Upper lobe of right lung (tissue), 1 donor: ENCODE data around the gene MPDU1. TPM values are rescaled to one million over a fixed set of nuclear protein-coding genes. Genes with fewer than 3 reads are reported as not detected.

ENCODE experiments used
- ATAC-seq: fragments of 200-7000 bp; cut with Tn5 transposase; one replicate; pipeline ENCODE4 v1.9.1; 2020; ENCODE audit warnings: mild to moderate bottlenecking, moderate library complexity
- DNase-seq: peaks from one replicate; pipeline ENCODE4 v3.0.0-alpha.2; 2020
- H3K27ac ChIP-seq: fragments of 200-600 bp; one replicate; pipeline ENCODE4 v1.8.0; 2022
- H3K27me3 ChIP-seq: fragments of 200-600 bp; one replicate; pipeline ENCODE4 v1.8.0; 2022; ENCODE audit warnings: mild to moderate bottlenecking
- H3K36me3 ChIP-seq: fragments of 200-600 bp; one replicate; pipeline ENCODE4 v1.8.0; 2022
- H3K4me1 ChIP-seq: fragments of 200-600 bp; one replicate; pipeline ENCODE4 v1.8.0; 2022
- H3K4me3 ChIP-seq: fragments of 200-600 bp; one replicate; pipeline ENCODE4 v1.8.0; 2022; ENCODE audit warnings: mild to moderate bottlenecking
- H3K9me3 ChIP-seq: fragments of 200-600 bp; one replicate; pipeline ENCODE4 v1.8.0; 2022
- intact Hi-C: fragments of 100-400 bp; cut with DNase I; formaldehyde crosslinking; loops from one replicate; pipeline ENCODE4 v1.11.0; 2022
- total RNA-seq: library from RNA; stranded (reverse); fragmentation: NEBNext Ultra II Directional; extraction: Animal tissue kit (Norgen Biotek cat#: 25700); gene quantifications from one replicate; pipeline ENCODE4 v1.2.1, GENCODE V29; 2021
- TF ChIP-seq, protein P1 (sequence below): fragments of 200-600 bp; IDR thresholded peaks from one replicate; pipeline ENCODE4 v1.8.0; 2022; ENCODE audit warnings: antibody characterized with exemption
- donor health status: DM: no; HTN: yes; CAD: no; lungs with severe emphysema.

MPDU1 gene
- total RNA-seq, 1 donor from 2014 or later: 58.2 TPM

DNA sequence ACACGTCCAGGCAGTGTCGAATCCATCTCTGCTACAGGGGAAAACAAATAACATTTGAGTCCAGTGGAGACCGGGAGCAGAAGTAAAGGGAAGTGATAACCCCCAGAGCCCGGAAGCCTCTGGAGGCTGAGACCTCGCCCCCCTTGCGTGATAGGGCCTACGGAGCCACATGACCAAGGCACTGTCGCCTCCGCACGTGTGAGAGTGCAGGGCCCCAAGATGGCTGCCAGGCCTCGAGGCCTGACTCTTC is 11.4 kb upstream of the MPDU1 start:
- peaks cover 68% of the 10 kb centered on the region for H3K36me3 ChIP-seq
- no peaks in the 10 kb centered on the region for H3K9me3 ChIP-seq
- H3K4me1 ChIP-seq: peaks cover 31% of the 10 kb centered on the region
- TF ChIP-seq, protein P1, sequence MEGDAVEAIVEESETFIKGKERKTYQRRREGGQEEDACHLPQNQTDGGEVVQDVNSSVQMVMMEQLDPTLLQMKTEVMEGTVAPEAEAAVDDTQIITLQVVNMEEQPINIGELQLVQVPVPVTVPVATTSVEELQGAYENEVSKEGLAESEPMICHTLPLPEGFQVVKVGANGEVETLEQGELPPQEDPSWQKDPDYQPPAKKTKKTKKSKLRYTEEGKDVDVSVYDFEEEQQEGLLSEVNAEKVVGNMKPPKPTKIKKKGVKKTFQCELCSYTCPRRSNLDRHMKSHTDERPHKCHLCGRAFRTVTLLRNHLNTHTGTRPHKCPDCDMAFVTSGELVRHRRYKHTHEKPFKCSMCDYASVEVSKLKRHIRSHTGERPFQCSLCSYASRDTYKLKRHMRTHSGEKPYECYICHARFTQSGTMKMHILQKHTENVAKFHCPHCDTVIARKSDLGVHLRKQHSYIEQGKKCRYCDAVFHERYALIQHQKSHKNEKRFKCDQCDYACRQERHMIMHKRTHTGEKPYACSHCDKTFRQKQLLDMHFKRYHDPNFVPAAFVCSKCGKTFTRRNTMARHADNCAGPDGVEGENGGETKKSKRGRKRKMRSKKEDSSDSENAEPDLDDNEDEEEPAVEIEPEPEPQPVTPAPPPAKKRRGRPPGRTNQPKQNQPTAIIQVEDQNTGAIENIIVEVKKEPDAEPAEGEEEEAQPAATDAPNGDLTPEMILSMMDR: no peak
- H3K4me3 ChIP-seq: peak overlapping the region; percentile 99
- H3K27ac ChIP-seq: peak overlapping the region; percentile 83
- DNase-seq: no peak
- H3K27me3 ChIP-seq: no peaks in the 10 kb centered on the region
- ATAC-seq: no peak
- intact Hi-C loops: no loop called here

DNA sequence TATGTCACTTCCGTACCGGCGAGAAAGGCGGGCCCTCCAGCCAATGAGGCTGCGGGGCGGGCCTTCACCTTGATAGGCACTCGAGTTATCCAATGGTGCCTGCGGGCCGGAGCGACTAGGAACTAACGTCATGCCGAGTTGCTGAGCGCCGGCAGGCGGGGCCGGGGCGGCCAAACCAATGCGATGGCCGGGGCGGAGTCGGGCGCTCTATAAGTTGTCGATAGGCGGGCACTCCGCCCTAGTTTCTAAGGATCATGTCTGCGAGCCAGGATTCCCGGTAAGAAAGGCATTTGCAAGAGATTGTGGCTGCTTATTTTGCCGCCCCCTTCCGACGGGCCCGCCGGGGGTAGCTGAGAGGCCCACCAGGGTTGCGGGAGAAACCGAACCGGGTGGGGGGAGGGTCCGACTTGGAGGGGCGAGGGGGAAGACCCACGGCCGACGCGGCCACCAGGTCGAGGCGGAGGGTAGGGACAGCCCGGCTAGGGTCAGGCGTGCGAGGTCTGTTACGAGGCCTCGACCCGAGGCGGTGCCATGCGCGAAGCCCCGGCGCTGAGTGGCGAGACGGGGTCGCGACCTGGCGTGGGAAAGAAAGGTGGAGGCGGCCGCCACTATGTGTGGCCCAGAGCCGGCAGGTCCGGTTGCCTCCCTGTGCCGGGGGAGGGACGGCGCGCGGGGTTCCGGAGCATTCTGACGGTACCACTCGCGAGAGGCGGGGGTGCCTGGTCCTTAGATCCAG is 10.9 kb upstream of the MPDU1 start:
- no peaks in the 10 kb centered on the region for H3K27me3 ChIP-seq
- peaks cover 68% of the 10 kb centered on the region for H3K36me3 ChIP-seq
- TF ChIP-seq, protein P1: no peak
- H3K27ac ChIP-seq: peak overlapping the region; percentile 99
- H3K9me3 ChIP-seq: no peaks in the 10 kb centered on the region
- H3K4me3 ChIP-seq: peak overlapping the region; percentile 99
- intact Hi-C loops: no loop called here
- DNase-seq (peak; percentile 99), ATAC-seq (peak; percentile 94)
- peaks cover 35% of the 10 kb centered on the region for H3K4me1 ChIP-seq

DNA sequence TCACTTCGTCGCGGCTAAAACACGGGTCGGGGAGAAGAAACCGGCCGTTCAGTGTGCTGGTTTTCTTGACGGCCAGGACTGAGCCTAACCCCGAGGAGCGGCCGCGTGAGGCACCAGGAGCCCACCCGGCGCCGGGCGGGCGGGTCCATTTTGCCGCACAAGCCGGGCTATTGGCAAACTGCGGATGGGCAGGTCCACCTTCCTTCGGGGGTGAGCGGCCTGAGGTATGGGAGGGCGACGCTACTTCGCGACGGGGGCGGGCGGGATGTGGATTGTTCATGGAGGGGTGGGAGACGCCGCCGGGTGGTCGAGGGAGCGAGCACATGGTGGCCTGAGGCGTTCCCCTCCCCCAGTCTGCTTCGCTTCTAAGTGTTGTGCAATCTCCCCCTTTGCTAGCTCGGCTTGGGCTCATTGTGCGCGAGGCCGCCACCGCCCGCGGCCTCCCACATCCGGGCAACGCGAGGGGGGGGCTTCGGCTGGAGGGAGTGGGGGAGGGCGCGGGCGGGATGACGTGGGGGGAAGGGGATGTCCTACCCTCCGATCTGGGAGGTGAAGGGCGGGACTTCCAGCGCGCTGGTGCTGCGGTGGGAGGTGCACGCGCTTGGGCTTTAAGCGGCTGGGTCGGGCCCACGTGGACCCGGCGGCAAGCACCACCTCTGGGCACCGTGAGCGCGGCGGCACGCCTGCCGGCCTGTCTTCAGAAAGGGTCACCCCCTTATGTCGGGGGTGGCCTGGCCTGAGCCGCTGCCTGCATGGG is 10.2 kb upstream of the MPDU1 start:
- Histone ChIP-seq H3K27me3 (no peaks in the 10 kb centered on the region), H3K9me3 (no peaks in the 10 kb centered on the region), H3K4me3 (peak overlapping the region; percentile 99), H3K4me1 (peaks cover 42% of the 10 kb centered on the region), H3K27ac (peak overlapping the region; percentile 99), H3K36me3 (peaks cover 72% of the 10 kb centered on the region)
- TF ChIP-seq, protein P1: no peak
- intact Hi-C loops: no loop called here
- DNase-seq (peak; percentile 95), ATAC-seq (peak; percentile 81)

DNA sequence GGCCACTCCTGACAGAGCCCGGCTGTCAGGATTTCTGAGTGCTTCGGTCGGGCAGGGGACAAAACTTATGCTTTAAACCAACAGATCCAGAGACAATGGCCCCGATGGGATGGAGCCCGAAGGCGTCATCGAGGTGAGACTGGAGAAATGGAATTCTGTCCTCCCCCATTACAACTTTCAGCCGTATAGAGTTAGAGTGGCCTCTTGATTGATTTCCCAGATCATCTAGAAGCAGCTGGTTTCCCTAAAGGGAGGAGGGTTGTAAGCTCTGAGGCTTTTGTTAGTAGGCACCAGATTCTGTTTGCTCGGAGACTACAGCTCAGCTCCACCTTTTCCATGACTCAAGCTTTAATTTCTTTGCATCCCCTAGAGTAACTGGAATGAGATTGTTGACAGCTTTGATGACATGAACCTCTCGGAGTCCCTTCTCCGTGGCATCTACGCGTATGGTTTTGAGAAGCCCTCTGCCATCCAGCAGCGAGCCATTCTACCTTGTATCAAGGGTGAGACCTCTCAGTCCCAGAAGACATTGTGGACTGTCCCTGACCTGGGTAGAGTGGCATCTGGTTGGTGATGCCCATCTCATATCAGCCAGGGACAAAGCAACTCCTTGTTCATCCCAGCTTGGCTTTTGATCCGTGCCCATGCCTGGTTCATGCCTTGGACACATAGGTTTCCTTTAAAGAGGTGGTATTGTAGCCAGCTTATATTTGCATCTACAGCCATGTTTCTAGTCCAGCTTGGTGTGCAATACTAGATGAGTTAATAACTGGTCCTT is 9.3 kb upstream of the MPDU1 start:
- intact Hi-C loops: no loop called here

DNA sequence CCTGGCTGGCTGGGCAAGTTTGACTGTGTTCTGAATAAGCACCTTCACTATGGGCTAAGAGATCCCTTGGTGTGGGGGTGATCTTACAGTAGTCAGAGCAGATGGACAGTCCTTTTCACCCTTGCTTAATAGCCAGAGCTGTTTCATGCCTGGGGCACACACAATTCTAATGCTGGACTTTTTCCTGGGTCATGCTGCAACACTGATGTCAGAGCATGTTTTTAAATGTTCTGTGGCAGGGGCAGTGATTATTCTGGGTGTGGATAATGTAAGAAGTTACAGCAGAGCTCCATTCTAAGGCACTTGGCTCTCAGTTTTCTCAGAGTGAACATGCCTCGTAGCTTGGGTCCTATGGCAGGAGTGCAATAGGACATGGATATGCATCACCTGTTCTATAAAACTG is 8.2 kb upstream of the MPDU1 start:
- H3K4me1 ChIP-seq: peaks cover 61% of the 10 kb centered on the region
- H3K4me3 ChIP-seq: peak overlapping the region; percentile 99

More for the DNA sequence above, 9.3 kb upstream of the MPDU1 start:
- Histone ChIP-seq H3K27ac (peak overlapping the region; percentile 99), H3K27me3 (no peaks in the 10 kb centered on the region), H3K4me1 (peaks cover 50% of the 10 kb centered on the region), H3K9me3 (no peaks in the 10 kb centered on the region), H3K36me3 (peaks cover 71% of the 10 kb centered on the region), H3K4me3 (peak overlapping the region; percentile 99)
- no peak for DNase-seq
- no peak for ATAC-seq
- TF ChIP-seq, protein P1: no peak

More for the DNA sequence above, 8.2 kb upstream of the MPDU1 start:
- intact Hi-C loops: no loop called here
- peaks cover 60% of the 10 kb centered on the region for H3K36me3 ChIP-seq
- DNase-seq (no peak), ATAC-seq (no peak)
- no peaks in the 10 kb centered on the region for H3K27me3 ChIP-seq
- H3K9me3 ChIP-seq: no peaks in the 10 kb centered on the region
- TF ChIP-seq, protein P1: no peak
- H3K27ac ChIP-seq: no peak overlapping the region
